Mucosa of descending colon (tissue), 3 donors: ENCODE measurements around the gene ALDH1A1. TPM values are rescaled to one million over a fixed set of nuclear protein-coding genes. Genes with fewer than 3 reads are reported as not detected.

Experiments
- ATAC-seq: fragments of 200-7000 bp; cut with Tn5 transposase; one replicate; pipeline ENCODE4 v1.9.1; 2020; ENCODE audit warnings: mild to moderate bottlenecking, moderate library complexity
- DNase-seq, 3 donors: peaks; one replicate each; pipeline ENCODE4 v3.0.0-alpha.2; 2020
- H3K36me3 ChIP-seq: fragments of 200-600 bp; one replicate; pipeline ENCODE4 v1.8.0; 2021; ENCODE audit warnings: low read depth, mild to moderate bottlenecking
- H3K4me1 ChIP-seq: fragments of 200-600 bp; one replicate; pipeline ENCODE4 v1.8.0; 2021; ENCODE audit warnings: low read depth, mild to moderate bottlenecking
- H3K4me3 ChIP-seq: fragments of 200-600 bp; one replicate; pipeline ENCODE4 v1.8.0; 2021; ENCODE audit warnings: mild to moderate bottlenecking
- H3K9me3 ChIP-seq: fragments of 200-600 bp; one replicate; pipeline ENCODE4 v1.8.0; 2021; ENCODE audit warnings: mild to moderate bottlenecking
- CTCF ChIP-seq: fragments of 200-600 bp; IDR thresholded peaks from one replicate; pipeline ENCODE4 v1.8.0; 2022; ENCODE audit warnings: antibody characterized with exemption, mild to moderate bottlenecking
- intact Hi-C, 2 donors: fragments of 100-400 bp; cut with DNase I in 1 of 2; cut with micrococcal nuclease in 1 of 2; formaldehyde crosslinking; loops; one replicate each; pipeline versions ENCODE4 v1.11.0 to v1.11.1; 2022; cut with DNase I, micrococcal nuclease
- total RNA-seq, 3 donors: library from RNA; stranded (reverse); fragmentation: NEBNext Ultra II Directional in 2 of 3; extraction: Animal tissue kit (Norgen Biotek cat#: 25700) in 2 of 3; gene quantifications; one replicate each; pipeline versions ENCODE4 v1.2.1 to v1.2.4, GENCODE V29; 2021 to 2023
- donor health status: DM: no; HTN: no; CAD: no; lungs with moderate emphysema.
- donor health status: DM: no; HTN: no; CAD: no.
- donor health status: DM: no; HTN: yes; CAD: no.

ALDH1A1 gene
- total RNA-seq, 3 donors from 2014 or later, result 72.9 to 173 (median 84.1) TPM

- ATAC-seq (no peak), DNase-seq (no peak)
- Histone ChIP-seq H3K4me3 (no peak overlapping the region), H3K4me1 (no peaks in the 10 kb centered on the region), H3K9me3 (no peaks in the 10 kb centered on the region), H3K36me3 (no peaks in the 10 kb centered on the region)
- intact Hi-C loops, result no loop called here
- no peak for TF ChIP-seq CTCF
Observed at GRCh38 chr9:72907421-72907820, 45.4 kb downstream of the ALDH1A1 start.

- Histone ChIP-seq H3K4me1 (no peaks in the 10 kb centered on the region), H3K4me3 (no peak overlapping the region), H3K9me3 (no peaks in the 10 kb centered on the region), H3K36me3 (no peaks in the 10 kb centered on the region)
- ATAC-seq, result no peak
- intact Hi-C loops, result no loop called here
- no peak for TF ChIP-seq CTCF
- no peak for DNase-seq
Observed at GRCh38 chr9:72906810-72907209, 46.0 kb downstream of the ALDH1A1 start.

- Histone ChIP-seq H3K4me1 (no peaks in the 10 kb centered on the region), H3K9me3 (no peaks in the 10 kb centered on the region), H3K36me3 (no peaks in the 10 kb centered on the region), H3K4me3 (no peak overlapping the region)
- no peak for DNase-seq
- intact Hi-C loops, result no loop called here
- no peak for ATAC-seq
- no peak for TF ChIP-seq CTCF
Observed at GRCh38 chr9:72905514-72906480, 47.1 kb downstream of the ALDH1A1 start.

- no peak for TF ChIP-seq CTCF
- ATAC-seq, result no peak
- Histone ChIP-seq H3K9me3 (no peaks in the 10 kb centered on the region), H3K4me3 (no peak overlapping the region), H3K36me3 (no peaks in the 10 kb centered on the region), H3K4me1 (no peaks in the 10 kb centered on the region)
- intact Hi-C loops, result no loop called here
- no peak for DNase-seq
Observed at GRCh38 chr9:72904267-72905093, 48.4 kb downstream of the ALDH1A1 start.

GRCh38 chr9:72903103-72903502, 49.8 kb downstream of the ALDH1A1 start:
- intact Hi-C loops, result no loop called here
- Histone ChIP-seq H3K36me3 (no peaks in the 10 kb centered on the region), H3K4me1 (no peaks in the 10 kb centered on the region), H3K4me3 (no peak overlapping the region), H3K9me3 (no peaks in the 10 kb centered on the region)
- TF ChIP-seq CTCF, result no peak
- ATAC-seq, result no peak
- DNase-seq, result no peak
